AG09319 (cell line): ENCODE results near the gene WWC2.

Experiments used
- DNase-seq: peaks from one replicate; pipeline ENCODE4 v3.0.0-alpha.2; 2010; ENCODE audit warnings: low read depth; ENCODE audit errors: extremely low read depth
- TF ChIP-seq, protein P1 (sequence below): IDR thresholded peaks from 2 replicates; pipeline ENCODE4 v1.5.1; 2011; ENCODE audit warnings: low read depth, mild to moderate bottlenecking, inconsistent platforms, low read length, moderate library complexity

WWC2 gene

DNA sequence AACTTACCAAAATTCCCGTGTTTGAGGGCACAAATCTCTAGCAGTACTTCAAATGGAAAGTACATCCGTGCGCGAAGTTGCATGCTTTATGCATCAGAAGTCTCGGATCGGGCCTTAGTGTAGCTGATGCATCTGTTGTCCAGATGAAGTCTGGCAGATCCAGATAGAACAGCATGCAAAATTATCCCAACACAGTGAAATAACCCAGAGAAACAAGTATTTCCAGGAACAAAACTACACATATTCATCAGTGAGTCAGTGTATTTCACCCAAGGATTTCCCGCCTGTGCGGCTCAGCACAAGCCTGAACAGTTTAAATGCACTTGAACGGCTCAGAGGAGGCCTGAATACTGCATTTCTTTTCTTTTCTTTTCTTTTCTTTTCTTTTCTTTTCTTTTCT lies 250.6 kb downstream of the WWC2 start:
- peak; percentile 81 for DNase-seq
- TF ChIP-seq, protein P1, sequence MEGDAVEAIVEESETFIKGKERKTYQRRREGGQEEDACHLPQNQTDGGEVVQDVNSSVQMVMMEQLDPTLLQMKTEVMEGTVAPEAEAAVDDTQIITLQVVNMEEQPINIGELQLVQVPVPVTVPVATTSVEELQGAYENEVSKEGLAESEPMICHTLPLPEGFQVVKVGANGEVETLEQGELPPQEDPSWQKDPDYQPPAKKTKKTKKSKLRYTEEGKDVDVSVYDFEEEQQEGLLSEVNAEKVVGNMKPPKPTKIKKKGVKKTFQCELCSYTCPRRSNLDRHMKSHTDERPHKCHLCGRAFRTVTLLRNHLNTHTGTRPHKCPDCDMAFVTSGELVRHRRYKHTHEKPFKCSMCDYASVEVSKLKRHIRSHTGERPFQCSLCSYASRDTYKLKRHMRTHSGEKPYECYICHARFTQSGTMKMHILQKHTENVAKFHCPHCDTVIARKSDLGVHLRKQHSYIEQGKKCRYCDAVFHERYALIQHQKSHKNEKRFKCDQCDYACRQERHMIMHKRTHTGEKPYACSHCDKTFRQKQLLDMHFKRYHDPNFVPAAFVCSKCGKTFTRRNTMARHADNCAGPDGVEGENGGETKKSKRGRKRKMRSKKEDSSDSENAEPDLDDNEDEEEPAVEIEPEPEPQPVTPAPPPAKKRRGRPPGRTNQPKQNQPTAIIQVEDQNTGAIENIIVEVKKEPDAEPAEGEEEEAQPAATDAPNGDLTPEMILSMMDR, result no peak

GRCh38 chr4:183350317-183351071 lies 251.4 kb downstream of the WWC2 start:
- peak; percentile 63 for DNase-seq
- TF ChIP-seq, protein P1, result no peak

DNA sequence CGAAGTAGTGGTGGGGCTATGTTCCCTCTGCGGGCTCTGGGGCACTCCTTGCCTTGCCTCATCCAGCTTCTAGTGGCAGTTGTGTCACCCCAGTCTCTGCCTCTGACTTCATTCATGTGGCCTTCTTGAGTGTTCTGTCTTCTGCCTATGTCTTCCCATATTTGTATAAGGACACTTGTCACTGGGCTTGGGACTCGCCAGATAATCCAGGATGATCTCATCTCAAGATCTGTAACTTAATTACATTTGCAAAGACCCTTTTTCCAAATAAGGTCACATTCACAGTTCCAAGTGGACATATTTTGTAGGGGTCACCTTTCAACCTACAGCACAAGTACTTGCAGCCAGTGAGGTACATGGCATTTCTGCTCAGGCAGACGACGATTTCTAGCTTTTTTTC lies 253.5 kb downstream of the WWC2 start:
- DNase-seq, result no peak

DNA sequence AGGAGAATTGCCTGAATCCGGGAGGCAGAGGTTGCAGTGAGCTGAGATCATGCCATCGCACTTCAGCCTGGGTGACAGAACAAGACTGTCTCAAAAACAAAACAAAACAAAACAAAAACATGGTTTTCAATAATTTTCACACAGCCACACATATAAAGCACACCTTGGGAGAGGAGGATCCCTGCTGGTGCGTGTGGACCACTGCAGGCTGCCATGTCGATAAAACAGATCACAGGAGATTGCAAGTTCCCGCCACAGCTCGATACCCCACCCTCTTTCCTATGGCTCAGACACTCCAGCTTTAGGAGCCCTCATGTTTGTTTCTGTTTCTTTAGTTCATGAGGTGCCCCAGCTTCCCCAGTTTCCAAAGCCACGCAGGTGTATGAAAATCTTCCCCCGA lies 254.5 kb downstream of the WWC2 start:
- no peak for DNase-seq
- TF ChIP-seq, protein P1, result no peak

More for the DNA sequence above, 253.5 kb downstream of the WWC2 start:
- TF ChIP-seq, protein P1, result no peak

- no peak for DNase-seq
- TF ChIP-seq, protein P1, result no peak
Observed at GRCh38 chr4:183354219-183354618, 255.2 kb downstream of the WWC2 start.

DNA sequence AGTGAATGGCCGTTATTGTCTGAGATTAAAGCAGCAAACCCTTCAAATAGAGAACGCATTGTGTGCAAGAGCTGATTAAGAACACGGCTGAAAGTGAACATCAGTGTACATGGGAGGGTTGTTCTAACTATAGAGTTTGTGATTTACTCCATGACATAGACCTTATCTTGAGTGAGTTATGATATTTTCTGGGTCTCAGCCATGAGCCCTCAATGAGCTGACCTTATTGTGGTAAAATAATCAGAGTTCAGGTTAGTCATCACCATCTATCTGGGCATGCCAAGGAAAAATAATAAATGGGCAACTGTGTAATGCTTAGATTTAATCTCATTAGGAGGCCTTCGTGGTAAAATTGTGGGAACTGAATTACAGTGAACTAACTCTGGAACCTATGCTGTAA lies 256.3 kb downstream of the WWC2 start:
- DNase-seq, result no peak
- TF ChIP-seq, protein P1, result no peak

- TF ChIP-seq, protein P1, result no peak
- DNase-seq, result no peak
Observed at GRCh38 chr4:183356173-183356830, 257.2 kb downstream of the WWC2 start.
